SK-N-SH treated with all-trans-retinoic acid at 6 μM for 48 hours (cell line): ENCODE results near the gene METTL21A.
A peak's percentile ranks its signal among the peaks of the same experiment; 100 is the strongest.

Source experiments
- ATAC-seq: fragments of 200-7000 bp; cut with Tn5 transposase; 3 replicates; pipeline ENCODE4 v1.9.1; 2020; ENCODE audit warnings: mild to moderate bottlenecking, moderate library complexity
- CSDC2 ChIP-seq: fragments of 250-450 bp; sonication (Bioruptor Pico); IDR thresholded peaks from 2 replicates; pipeline ENCODE4 v1.5.0; 2020; ENCODE audit warnings: mild to moderate bottlenecking, moderate library complexity
- ESRRG ChIP-seq: fragments of 250-450 bp; sonication (Bioruptor Pico); IDR thresholded peaks from 2 replicates; pipeline ENCODE4 v1.6.1; 2021; ENCODE audit warnings: mild to moderate bottlenecking
- GLIS3 ChIP-seq: fragments of 250-450 bp; sonication (Bioruptor Pico); IDR thresholded peaks from 2 replicates; pipeline ENCODE4 v1.5.0; 2020; ENCODE audit warnings: mild to moderate bottlenecking, moderate library complexity
- ISL1 ChIP-seq: fragments of 250-450 bp; sonication (Bioruptor Pico); IDR thresholded peaks from 2 replicates; pipeline ENCODE4 v2.1.2; 2022; ENCODE audit warnings: mild to moderate bottlenecking, moderate library complexity
- OSR1 ChIP-seq: fragments of 250-450 bp; sonication (Bioruptor Pico); IDR thresholded peaks from 2 replicates; pipeline ENCODE4 v1.8.0; 2022; ENCODE audit warnings: moderate library complexity, mild to moderate bottlenecking, inconsistent platforms
- PPARA ChIP-seq: fragments of 250-450 bp; sonication (Bioruptor Pico); IDR thresholded peaks from 2 replicates; pipeline ENCODE4 v1.5.0; 2020; ENCODE audit warnings: mild to moderate bottlenecking, borderline replicate concordance
- RARB ChIP-seq: fragments of 250-450 bp; sonication (Bioruptor Pico); IDR thresholded peaks from 2 replicates; pipeline ENCODE4 v1.8.0; 2021; ENCODE audit warnings: mild to moderate bottlenecking, moderate library complexity
- SNAI2 ChIP-seq: fragments of 250-450 bp; sonication (Bioruptor Pico); IDR thresholded peaks from 2 replicates; pipeline ENCODE4 v1.5.0; 2020; ENCODE audit warnings: mild to moderate bottlenecking, moderate library complexity
- TCF4 ChIP-seq: fragments of 250-450 bp; sonication (Bioruptor Pico); IDR thresholded peaks from 2 replicates; pipeline ENCODE4 v1.8.0; 2021; ENCODE audit warnings: mild to moderate bottlenecking, moderate library complexity, borderline replicate concordance
- ZC3H10 ChIP-seq: fragments of 250-450 bp; sonication (Bioruptor Pico); IDR thresholded peaks from 2 replicates; pipeline ENCODE4 v1.5.1; 2021; ENCODE audit warnings: mild to moderate bottlenecking, moderate library complexity
- ZFP30 ChIP-seq: fragments of 450-650 bp; formaldehyde crosslinking; IDR thresholded peaks from 2 replicates; pipeline ENCODE4 v1.5.0; 2022; ENCODE audit warnings: mild to moderate bottlenecking, moderate library complexity
- ZNF70 ChIP-seq: fragments of 450-650 bp; formaldehyde crosslinking; IDR thresholded peaks from 2 replicates; pipeline ENCODE4 v1.5.0; 2020; ENCODE audit warnings: mild to moderate bottlenecking, moderate library complexity
- ZNF8 ChIP-seq: fragments of 450-650 bp; formaldehyde crosslinking; IDR thresholded peaks from 2 replicates; pipeline ENCODE4 v1.5.0; 2020; ENCODE audit warnings: mild to moderate bottlenecking, moderate library complexity
- TF ChIP-seq, protein P1 (sequence below): fragments of 250-450 bp; sonication (Bioruptor Pico); IDR thresholded peaks from 2 replicates; pipeline ENCODE4 v1.8.0; 2020; ENCODE audit warnings: mild to moderate bottlenecking, moderate library complexity, borderline replicate concordance
- TF ChIP-seq, protein P2 (sequence below): fragments of 250-450 bp; sonication (Bioruptor Pico); IDR thresholded peaks from 2 replicates; pipeline ENCODE4 v1.5.0; 2020; ENCODE audit warnings: mild to moderate bottlenecking, moderate library complexity
- TF ChIP-seq, protein P3 (sequence below): fragments of 250-450 bp; sonication (Bioruptor Pico); IDR thresholded peaks from 2 replicates; pipeline ENCODE4 v1.8.0; 2021; ENCODE audit warnings: low read depth, mild to moderate bottlenecking, moderate library complexity, borderline replicate concordance
- TF ChIP-seq, protein P4 (sequence below): fragments of 250-450 bp; sonication (Bioruptor Pico); IDR thresholded peaks from 2 replicates; pipeline ENCODE4 v1.5.1; 2020; ENCODE audit warnings: low read depth, mild to moderate bottlenecking, moderate library complexity
- TF ChIP-seq, protein P5 (sequence below): fragments of 250-450 bp; sonication (Bioruptor Pico); IDR thresholded peaks from 2 replicates; pipeline ENCODE4 v1.5.1; 2021; ENCODE audit warnings: mild to moderate bottlenecking, moderate library complexity

METTL21A gene

DNA sequence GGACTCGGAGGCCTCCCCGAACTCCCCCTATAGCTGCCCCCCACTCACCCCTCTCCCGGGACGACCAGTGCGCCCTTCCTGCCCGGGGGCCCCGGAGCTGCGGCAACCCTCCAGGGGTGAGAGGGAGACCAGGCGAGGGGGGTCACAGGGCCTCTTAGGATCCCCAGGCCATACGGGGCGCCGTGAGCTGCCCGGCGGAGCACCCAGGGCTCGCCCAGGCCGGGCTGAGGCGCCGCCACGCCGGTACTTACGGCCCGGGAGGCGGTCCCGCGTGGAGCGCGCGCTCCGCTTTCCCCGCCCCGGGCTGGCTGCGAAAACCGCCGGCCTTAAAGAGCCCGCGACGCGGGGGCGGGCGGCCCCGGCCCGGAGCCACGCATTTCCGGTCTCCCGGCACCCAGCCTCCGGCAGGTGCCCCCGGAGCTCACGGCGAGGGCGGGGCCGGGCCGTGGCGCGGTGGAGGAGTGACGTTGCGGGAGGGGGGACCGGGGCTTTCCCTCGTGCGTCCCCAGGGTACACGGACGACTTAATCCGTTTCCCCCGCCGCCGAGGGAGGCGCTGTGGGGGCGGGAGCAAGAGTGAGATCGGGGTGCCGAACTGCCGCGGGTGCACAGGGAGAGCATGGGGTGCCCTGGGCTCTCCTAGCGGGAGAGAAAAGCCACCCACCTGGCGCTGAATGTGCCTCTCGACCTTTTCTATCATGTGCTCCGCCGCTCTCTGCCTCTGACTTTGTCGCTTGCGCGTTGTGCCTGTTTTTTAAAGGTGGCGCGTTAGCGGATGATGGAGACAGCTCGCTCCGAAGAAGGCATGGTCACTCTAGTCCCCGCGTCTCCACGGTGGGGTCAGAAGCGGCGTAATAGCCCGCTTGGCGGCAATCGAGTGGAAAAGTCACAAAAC, at the start of gene METTL21A:
Gene METTL21A, minus strand, starts transcription at position 381 of the 894 bp plus-strand sequence. CDS start 1,019 bp downstream, outside the sequence.
- TF ChIP-seq SNAI2 (0 out of 2 replicates have a peak, but pooled peaks have one; percentile 22), ZNF70 (CRISPR knock-in tag) (no peak)
- TF ChIP-seq, protein P1, sequence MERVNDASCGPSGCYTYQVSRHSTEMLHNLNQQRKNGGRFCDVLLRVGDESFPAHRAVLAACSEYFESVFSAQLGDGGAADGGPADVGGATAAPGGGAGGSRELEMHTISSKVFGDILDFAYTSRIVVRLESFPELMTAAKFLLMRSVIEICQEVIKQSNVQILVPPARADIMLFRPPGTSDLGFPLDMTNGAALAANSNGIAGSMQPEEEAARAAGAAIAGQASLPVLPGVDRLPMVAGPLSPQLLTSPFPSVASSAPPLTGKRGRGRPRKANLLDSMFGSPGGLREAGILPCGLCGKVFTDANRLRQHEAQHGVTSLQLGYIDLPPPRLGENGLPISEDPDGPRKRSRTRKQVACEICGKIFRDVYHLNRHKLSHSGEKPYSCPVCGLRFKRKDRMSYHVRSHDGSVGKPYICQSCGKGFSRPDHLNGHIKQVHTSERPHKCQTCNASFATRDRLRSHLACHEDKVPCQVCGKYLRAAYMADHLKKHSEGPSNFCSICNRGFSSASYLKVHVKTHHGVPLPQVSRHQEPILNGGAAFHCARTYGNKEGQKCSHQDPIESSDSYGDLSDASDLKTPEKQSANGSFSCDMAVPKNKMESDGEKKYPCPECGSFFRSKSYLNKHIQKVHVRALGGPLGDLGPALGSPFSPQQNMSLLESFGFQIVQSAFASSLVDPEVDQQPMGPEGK (CRISPR knock-in tag): peak; percentile 65; the same call in 1 of the 2 replicates
- TF ChIP-seq, protein P2, sequence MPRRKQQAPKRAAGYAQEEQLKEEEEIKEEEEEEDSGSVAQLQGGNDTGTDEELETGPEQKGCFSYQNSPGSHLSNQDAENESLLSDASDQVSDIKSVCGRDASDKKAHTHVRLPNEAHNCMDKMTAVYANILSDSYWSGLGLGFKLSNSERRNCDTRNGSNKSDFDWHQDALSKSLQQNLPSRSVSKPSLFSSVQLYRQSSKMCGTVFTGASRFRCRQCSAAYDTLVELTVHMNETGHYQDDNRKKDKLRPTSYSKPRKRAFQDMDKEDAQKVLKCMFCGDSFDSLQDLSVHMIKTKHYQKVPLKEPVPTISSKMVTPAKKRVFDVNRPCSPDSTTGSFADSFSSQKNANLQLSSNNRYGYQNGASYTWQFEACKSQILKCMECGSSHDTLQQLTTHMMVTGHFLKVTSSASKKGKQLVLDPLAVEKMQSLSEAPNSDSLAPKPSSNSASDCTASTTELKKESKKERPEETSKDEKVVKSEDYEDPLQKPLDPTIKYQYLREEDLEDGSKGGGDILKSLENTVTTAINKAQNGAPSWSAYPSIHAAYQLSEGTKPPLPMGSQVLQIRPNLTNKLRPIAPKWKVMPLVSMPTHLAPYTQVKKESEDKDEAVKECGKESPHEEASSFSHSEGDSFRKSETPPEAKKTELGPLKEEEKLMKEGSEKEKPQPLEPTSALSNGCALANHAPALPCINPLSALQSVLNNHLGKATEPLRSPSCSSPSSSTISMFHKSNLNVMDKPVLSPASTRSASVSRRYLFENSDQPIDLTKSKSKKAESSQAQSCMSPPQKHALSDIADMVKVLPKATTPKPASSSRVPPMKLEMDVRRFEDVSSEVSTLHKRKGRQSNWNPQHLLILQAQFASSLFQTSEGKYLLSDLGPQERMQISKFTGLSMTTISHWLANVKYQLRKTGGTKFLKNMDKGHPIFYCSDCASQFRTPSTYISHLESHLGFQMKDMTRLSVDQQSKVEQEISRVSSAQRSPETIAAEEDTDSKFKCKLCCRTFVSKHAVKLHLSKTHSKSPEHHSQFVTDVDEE (CRISPR knock-in tag): peak; percentile 16; the same call in 1 of the 2 replicates
- peak; percentile 87 for ATAC-seq

DNA sequence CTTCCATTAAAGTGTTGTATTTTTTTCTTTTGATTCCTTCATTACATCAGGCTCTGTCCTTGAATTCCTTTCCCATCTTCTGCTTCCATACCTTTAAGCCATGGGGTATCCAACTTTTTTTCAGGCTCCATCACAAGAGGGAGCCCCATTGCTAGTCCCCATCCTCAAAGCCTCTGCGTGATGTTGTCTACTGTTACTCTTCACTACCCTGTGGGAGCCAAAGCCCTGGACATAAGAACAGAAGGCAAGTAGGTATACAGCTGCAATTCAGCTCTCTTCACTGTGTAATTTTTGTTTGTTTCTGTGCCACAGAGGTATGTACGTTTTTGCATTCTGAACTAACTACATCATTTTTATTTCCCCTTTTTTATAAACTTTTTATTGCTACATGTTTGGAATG, 49.6 kb upstream of the METTL21A start:
- TF ChIP-seq ZC3H10 (CRISPR knock-in tag) (no peak), ISL1 (CRISPR knock-in tag) (no peak), ZNF8 (CRISPR knock-in tag) (no peak), OSR1 (CRISPR knock-in tag) (no peak), ZFP30 (CRISPR knock-in tag) (no peak), ESRRG (CRISPR knock-in tag) (no peak), CSDC2 (no peak)
- no peak for ATAC-seq

DNA sequence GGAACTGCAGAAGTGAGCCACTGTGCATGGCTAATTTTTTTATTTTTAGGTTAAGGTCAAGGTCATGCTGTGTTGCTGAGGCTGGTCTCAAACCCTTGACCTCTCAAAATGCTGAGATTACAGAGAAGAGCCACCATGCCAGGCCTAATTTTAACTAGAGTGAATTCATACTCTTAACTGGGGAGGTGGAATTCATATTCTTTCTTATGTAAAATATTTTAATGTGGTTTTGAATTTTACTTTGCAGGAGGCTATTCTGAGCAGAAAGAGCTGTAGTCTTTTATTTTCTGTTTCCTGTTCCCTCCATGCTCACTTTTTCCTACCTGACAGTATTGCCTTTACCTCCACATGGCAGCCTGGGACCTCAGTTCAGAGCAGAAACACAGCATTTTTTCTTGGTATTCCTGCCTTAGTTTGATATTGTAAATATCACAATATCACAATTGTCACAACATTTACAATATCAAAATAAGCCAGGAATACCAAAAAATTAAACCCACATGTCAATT, 49.1 kb upstream of the METTL21A start:
- TF ChIP-seq ZNF70 (CRISPR knock-in tag) (no peak), RARB (CRISPR knock-in tag) (no peak), TCF4 (no peak), ESRRG (CRISPR knock-in tag) (no peak), ISL1 (CRISPR knock-in tag) (no peak)
- TF ChIP-seq, protein P3, sequence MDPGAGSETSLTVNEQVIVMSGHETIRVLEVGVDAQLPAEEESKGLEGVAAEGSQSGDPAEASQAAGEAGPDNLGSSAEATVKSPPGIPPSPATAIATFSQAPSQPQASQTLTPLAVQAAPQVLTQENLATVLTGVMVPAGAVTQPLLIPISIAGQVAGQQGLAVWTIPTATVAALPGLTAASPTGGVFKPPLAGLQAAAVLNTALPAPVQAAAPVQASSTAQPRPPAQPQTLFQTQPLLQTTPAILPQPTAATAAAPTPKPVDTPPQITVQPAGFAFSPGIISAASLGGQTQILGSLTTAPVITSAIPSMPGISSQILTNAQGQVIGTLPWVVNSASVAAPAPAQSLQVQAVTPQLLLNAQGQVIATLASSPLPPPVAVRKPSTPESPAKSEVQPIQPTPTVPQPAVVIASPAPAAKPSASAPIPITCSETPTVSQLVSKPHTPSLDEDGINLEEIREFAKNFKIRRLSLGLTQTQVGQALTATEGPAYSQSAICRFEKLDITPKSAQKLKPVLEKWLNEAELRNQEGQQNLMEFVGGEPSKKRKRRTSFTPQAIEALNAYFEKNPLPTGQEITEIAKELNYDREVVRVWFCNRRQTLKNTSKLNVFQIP (CRISPR knock-in tag): no peak
- TF ChIP-seq, protein P4, sequence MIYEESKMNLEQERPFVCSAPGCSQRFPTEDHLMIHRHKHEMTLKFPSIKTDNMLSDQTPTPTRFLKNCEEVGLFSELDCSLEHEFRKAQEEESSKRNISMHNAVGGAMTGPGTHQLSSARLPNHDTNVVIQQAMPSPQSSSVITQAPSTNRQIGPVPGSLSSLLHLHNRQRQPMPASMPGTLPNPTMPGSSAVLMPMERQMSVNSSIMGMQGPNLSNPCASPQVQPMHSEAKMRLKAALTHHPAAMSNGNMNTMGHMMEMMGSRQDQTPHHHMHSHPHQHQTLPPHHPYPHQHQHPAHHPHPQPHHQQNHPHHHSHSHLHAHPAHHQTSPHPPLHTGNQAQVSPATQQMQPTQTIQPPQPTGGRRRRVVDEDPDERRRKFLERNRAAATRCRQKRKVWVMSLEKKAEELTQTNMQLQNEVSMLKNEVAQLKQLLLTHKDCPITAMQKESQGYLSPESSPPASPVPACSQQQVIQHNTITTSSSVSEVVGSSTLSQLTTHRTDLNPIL (CRISPR knock-in tag): no peak
- TF ChIP-seq, protein P5, sequence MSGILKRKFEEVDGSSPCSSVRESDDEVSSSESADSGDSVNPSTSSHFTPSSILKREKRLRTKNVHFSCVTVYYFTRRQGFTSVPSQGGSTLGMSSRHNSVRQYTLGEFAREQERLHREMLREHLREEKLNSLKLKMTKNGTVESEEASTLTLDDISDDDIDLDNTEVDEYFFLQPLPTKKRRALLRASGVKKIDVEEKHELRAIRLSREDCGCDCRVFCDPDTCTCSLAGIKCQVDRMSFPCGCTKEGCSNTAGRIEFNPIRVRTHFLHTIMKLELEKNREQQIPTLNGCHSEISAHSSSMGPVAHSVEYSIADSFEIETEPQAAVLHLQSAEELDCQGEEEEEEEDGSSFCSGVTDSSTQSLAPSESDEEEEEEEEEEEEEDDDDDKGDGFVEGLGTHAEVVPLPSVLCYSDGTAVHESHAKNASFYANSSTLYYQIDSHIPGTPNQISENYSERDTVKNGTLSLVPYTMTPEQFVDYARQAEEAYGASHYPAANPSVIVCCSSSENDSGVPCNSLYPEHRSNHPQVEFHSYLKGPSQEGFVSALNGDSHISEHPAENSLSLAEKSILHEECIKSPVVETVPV (CRISPR knock-in tag): no peak
- no peak for ATAC-seq

DNA sequence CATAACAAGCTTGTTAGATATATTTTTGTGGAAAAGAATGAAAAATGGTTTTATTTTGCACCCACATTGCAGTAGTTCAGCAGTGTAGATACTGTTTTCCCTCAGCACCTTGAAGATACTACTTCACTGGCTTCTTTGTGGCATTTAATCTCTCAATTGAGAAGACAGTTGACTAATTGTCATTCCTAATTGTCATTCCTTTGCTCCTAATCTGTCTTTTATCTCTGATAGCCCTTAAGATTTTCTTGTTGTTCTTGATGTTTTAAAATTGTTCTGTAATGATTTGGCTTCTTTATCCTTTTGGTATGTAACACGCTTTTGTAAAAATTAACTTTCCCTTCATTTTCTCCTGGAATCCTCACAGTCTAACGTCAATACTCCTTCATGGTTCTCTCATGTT, 48.2 kb upstream of the METTL21A start:
- no peak for TF ChIP-seq ZFP30 (CRISPR knock-in tag)
- no peak for TF ChIP-seq GLIS3 (CRISPR knock-in tag)
- TF ChIP-seq, protein P4 (CRISPR knock-in tag): no peak
- TF ChIP-seq ISL1 (CRISPR knock-in tag): peak; percentile 32; the same call in 1 of the 2 replicates
- TF ChIP-seq PPARA: no peak
- TF ChIP-seq, all 23 proteins: peak for 1
- ATAC-seq: no peak
